Activated CD8-positive, alpha-beta memory T cell treated with anti-CD3 and anti-CD28 coated beads, Interleukin-2, amount 50 U/mL, for 24 hours (primary cell): Measurements from ENCODE around the gene CEP170B.

Experiments
- DNase-seq: peaks from one replicate; pipeline ENCODE4 v3.0.0-alpha.2; 2020; ENCODE audit errors: extremely low read depth

Gene CEP170B

GRCh38 chr14:104868060-104868740 is 3.1 kb downstream of the CEP170B start:
- DNase-seq, result no peak

GRCh38 chr14:104868811-104869572 is 3.9 kb downstream of the CEP170B start:
- DNase-seq, result no peak

- DNase-seq, result no peak
These were observed 4.8 kb downstream of the CEP170B start for GRCh38 chr14:104869669-104870367.

DNA sequence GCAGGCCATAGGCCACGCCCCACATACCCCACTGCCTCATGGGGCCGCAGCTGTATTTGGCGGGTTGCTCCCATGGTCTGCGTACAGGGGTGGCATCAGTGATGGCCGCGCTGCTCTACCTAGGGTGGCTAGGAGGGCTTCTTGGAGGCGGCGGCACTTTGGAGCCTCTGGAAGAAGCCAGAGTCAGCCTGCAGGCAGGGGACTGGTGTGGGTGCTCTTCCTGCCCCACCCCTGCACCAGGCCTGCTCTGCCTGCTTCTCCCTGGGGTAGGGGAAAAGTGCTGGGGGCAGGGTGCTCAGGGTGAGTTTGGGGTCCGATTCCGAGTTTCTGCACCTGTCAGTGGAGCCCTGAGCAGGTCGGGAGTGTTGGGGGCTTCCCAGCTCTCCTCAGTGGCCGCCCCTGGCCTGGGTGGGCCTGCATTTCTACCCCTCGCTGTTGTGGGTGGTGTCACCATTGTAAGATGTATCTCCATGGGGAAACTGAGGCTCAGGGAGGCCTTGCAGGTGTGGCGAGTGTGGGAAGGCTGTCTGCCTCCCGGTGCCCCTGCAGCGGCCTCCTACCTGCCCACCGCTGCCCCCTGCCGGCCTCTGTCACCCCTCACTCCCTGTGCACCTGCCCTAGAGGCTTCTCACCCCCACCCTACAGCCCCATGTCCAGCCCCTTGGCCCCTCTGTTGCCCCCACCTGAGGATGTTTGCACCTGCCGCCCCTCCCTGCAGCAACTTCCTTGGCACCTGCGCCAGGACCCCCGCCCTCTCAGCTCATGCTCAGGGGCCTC is 5.5 kb downstream of the CEP170B start:
- no peak for DNase-seq

DNA sequence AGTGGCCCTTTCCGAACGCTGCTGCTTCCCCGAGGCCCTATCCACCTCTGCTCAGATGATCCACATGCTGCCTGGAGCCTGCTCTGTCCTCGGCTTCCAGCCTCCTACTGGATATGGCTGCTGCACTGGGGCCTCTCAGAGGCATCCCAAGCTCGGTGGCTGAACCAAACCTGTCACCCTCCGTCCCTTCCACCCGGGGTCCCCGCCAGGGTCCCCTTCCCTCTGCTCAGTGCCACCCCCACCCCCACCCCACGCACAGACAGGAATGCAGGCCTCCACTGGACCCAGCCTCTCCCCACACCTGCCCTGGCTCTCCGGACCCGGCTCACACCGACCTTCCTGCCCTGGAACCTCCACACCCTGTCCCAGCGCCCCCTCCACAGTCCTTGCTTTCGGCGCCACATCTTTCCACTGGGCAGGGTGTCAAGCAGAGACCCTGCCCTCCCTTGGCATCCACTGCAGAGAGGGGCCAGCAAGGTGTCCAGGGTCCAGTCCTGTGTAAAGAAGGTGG is 6.1 kb downstream of the CEP170B start:
- DNase-seq, result no peak

DNA sequence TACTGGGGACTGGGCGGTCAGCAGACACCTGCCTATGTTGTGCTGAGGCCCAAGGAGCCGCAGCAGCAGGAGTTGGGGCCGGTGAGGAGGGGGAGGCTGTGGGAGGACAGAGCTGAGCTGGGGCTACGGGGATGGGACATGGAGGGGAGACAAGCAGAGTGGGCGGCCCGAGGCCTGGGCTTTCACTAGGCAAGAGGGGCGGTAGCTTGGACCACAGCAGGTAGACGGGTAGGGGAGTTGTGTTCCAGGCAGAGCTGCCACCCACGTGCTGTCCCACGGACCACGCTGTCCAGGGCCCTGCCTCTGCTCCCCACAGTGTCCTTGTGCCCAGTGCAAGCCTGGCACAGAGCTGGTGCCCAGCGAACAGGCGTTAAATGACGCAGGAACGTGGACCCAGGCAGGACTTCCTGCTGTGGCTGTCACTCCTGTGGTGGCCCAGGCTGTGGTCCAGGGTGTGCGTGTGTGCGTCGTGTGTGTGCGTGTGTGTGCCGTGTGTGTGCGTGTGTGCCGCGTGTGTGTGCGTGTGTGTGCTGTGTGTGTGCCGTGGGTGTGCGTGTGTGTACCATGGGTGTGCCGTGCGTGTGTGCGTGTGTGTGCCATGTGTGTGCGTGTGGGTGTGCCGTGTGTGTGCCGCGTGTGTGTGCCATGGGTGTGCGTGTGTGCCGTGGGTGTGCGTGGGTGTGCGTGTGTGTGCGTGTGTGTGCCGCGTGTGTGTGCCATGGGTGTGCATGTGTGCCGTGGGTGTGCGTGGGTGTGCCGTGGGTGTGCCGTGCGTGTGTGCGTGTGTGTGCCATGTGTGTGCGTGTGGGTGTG is 6.8 kb downstream of the CEP170B start:
- DNase-seq, result no peak

- no peak for DNase-seq
These were observed 7.6 kb downstream of the CEP170B start for GRCh38 chr14:104872469-104873341.

- DNase-seq, result no peak
These were observed 8.4 kb downstream of the CEP170B start for GRCh38 chr14:104873380-104874055.

DNA sequence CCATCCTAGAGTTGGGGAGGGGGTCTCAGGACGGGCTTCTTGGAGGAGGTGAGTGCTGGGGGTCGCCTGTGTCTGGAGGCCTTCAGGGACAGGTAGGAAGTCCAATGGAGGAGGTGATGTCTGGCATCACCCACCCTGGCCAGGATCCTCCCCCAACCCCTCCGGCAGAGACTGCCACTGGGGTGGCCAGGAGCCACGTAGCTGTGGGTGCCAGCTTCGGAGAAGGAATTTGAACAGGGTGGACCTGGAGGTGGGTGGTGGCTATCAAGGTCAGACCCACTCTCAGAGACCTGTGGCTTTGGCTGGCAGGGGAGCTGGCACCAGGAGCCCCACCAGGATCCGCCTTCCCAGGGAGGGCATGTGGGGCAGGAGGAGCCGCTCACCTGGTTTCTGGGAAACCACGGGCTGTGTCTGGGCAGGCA is 9.1 kb downstream of the CEP170B start:
- no peak for DNase-seq

DNA sequence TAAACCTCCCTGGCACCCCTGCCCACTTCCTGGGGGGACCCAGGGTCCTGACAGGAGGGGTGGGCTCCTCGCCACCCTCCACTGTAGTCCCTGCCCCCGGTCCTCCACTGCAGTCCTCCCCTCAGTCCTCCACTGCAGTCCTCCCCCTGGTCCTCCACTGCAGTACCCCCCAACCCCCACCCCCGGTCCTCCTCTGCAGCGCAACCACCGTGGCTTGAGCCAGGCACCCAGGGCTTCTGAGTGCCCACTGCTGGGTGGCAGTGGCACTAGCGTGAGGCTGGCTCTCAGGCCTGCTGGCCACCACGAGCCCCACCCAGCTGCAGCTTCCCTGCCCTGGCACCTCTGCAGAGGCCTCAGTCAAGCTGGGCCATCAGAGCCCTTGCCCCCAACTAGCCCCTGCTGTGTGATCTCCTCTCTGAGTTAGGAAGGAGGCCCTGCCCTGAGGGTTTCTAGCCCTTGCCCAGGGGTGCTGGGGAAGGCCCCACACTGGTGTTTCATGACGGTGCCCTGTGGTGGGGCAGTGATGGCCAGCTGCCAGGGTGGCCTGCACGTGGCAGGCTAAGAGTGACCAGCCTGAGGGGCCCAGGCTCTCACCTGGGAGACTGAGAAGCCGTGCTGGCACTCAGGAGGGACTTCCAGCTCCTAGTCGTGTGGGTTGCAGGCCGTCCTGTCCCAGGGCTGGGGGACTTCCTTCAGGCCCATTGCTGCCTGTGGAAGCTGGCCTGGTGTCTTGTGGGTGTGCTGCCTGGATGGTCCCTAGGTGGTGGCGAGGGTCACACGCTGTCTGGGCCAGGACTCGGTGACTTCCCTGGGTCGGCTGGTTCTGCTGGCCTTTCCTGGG is 9.7 kb downstream of the CEP170B start:
- no peak for DNase-seq

GRCh38 chr14:104875412-104875751 is 10.3 kb downstream of the CEP170B start:
- no peak for DNase-seq

GRCh38 chr14:104875811-104876210 is 10.7 kb downstream of the CEP170B start:
- DNase-seq, result no peak

- DNase-seq, result no peak
These were observed 11.2 kb downstream of the CEP170B start for GRCh38 chr14:104876251-104876699.

GRCh38 chr14:104877066-104877805 is 12.2 kb downstream of the CEP170B start:
- no peak for DNase-seq

GRCh38 chr14:104877806-104878550 is 12.9 kb downstream of the CEP170B start:
- DNase-seq, result no peak

DNA sequence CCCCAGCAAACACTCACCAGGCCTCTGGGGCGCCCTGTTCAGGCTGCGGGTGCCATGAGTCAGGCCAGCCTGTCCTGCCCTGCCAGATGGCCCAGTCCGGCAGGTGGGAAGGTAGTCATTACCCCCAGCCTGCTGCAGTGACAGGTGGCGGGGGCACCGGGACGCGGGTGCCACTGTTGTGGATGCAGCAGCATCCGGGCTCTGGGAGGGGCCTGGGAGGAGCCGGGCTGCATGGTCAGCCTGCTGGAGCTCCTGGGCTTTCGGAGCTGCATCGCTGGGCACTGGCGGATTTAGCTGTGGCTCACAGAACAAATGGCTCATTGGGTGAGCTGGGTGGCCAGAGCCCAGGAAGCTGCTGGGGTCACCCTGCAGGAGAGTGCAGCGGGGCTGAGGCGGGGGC is 13.5 kb downstream of the CEP170B start:
- no peak for DNase-seq
